Measurements from ENCODE around the gene MINK1.

MINK1 gene

DNA sequence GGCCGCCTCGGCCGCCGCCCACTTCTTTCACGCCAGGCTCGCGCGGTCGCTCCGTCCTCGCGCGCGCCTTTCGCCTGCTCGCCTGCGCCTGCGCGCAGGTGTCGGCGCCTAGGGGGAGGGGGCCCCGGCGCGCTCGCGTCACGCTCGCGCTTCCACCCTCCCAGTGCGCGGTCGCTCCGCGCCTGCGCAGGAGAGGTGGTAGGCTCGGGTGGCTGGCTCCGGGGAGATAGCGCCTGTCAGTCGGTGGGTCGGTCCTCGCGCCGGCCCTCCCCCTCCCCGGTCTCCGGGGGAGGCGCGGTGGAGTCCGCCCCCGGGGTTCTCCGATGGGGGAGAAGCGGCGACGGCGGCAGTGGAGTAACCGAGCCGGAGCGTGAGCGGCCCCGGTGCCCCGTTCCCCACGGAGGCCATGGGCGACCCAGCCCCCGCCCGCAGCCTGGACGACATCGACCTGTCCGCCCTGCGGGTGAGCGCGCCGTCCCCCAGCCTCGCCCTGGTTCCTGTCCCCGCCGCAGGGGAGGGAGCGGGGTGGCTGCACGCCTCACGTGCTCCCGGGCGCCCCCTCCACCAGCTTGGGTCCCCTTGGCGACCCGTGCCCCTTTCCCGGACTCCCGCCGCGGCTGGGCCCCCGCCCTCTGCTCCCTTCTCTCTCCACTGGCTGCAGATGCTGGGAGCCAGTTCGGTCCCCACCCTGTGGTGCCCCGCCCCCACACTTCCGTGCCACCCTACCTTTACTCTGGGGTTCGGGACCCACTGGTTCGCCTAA lies at the start of gene MINK1:
TSS of gene MINK1 (plus strand) at position 163 of the 763 bp plus-strand sequence. CDS start at position 407, 244 bp downstream.
- DNase-seq: peak; percentile 53

DNA sequence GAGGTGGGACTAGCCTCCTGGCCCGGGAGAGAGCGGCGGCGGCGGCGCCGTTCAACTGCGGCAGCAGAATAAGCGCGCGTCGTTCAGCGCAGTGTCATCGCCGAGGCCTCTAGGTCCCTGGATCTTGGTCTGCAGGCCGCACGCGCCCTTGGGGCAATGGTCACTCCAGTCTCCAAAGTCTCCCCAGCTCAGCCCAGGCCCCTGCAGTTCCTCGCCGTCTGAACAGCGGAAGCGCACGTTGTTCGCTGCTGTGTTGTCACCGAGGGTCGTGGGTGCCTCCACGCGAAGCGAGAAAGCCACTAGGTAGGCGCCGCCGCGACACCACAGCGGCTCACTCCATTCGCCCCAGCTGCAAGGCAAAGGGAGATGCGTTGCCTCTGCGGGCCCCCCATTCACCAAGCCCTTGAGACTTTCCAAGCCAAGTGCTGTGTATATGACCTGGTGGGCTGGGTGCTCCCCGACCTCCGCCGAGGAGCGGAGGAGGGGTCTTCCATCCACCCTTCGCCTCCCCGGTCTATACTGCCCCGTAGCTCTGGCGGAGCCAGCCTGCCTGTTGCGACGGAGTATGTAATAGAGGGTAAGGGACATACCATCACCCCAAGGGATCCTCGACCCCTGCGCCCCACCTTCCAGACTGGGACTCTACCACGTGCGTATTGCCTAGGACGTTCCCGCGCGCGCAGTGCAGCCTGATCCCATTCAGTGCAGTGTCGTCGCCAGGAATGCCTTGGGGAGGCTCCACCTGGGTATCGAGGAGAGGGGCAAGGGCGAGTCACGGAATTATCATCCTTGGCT lies 47.6 kb upstream of the MINK1 start:
- DNase-seq: no peak

DNA sequence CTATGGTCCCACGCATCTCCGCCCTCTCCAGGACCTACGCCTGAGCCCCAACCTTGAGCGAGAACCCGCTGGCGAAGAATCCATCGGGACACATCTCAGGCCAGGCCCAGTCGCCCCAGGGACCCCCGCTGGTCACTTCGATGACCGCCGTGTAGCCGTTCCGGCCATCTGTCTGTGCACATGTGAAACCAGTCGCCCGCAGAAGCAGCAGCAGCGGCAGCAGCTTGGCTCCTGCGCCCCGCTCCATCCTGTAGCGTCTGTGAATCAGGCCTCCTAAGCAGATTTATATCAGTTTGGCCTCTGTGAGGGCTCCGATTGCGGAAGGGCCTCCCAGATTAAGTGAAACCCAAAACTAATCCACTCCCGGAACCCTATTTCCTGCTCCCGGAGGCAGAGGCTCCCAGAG lies 47.0 kb upstream of the MINK1 start, which contains the start of gene VMO1:
TSS of gene VMO1 (minus strand) at position 259 of the 406 bp plus-strand sequence. CDS start at position 247, 12 bp downstream.
- DNase-seq: no peak

DNA sequence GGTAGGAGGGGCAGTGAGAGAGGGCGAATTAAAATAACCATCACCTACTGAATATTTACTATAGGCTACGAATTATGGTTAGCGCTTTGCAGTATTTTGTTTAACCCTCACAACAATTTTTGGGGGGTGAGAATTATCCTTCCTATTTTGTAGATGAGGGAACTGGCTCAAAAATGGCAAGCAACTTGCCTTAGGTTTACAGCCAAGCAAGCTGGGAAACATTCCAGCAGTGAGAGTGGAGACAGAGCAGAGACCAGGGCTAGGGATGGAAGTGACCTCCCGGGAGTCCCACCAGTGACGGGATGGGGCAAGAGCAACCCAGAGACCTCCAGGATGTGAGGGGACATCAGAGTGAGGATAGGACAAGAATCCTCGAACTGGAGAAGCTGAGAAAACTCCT lies 46.6 kb upstream of the MINK1 start:
- DNase-seq: no peak

DNA sequence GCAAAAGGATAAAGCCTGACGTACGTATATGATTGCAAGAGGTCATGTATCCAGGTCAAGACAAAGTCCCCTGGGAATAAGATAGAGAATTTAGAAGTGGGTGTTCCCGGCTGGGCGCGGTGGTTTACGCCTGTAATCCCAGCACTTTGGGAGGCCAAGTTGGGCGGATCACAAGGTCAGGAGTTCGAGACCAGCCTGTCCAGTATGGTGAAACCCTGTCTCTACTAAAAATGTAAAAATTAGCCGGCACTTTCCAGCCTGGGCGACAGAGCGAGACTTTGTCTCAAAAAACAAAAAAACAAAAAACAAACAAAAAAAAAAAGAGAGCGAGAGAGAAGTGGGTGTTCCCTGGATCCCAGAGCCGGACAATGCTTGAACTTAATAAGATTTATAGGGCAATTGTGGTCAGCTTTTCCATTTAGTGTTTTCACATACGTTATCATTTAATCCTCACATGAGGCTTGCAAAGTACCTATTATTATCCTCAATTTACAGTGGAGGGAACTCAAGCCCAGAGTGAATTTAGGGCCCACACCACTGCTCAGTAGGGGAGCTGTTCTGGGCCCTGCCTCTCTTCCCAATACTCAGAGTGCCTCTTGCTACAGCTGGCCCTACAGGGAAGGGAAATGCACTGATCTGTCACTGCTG lies 44.9 kb upstream of the MINK1 start:
- DNase-seq: no peak

DNA sequence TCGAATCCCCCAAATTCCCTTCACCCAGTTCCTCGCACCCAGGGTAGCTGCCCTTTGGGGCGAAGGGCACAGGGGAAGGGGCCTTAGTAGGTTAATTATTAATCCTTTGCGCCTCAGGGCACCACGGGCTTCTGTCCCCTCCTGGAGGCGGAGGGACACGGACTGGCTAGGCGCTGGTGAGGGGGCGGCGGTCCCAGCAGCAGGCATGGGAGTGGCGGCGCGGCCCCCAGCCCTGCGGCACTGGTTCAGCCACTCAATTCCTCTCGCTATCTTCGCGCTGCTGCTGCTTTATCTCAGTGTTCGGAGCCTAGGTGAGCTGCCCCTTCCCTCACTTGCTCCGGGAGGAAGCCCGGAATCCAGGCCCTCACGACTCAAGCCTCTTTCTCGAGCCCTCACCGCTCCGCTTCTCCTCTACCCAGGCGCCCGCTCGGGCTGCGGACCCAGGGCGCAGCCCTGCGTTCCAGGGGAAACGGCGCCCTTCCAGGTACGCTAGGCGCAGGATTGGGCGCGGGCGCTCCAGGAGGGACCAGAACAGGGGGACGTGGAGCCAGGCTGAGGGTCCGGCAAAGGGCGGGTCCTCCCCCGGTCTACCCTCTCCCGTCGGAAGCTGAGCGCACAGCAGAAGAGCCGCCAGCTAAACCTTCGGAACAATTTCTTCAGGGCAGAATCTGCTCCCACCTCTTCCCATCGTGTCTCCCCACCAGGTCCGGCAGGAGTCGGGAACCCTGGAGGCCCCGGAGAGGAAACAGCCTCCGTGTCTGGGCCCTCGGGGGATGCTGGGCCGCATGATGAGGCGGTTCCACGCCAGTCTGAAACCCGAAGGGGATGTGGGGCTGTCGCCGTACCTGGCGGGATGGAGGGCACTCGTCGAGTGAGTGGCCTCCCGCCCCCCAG lies 44.1 kb upstream of the MINK1 start, which contains the start of gene GLTPD2:
TSS of gene GLTPD2 (plus strand) at position 158 of the 894 bp plus-strand sequence. CDS start at position 206, 48 bp downstream.
- DNase-seq: no peak

DNA sequence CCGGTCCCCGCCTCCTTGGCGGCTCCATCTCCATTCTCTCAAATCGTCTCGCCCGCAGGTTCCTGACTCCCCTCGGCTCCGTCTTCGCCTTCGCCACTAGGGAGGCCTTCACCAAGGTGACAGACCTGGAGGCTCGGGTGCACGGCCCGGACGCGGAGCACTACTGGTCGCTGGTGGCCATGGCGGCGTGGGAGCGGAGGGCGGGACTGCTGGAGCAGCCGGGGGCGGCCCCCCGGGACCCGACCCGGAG lies 43.5 kb upstream of the MINK1 start:
- DNase-seq: no peak

DNA sequence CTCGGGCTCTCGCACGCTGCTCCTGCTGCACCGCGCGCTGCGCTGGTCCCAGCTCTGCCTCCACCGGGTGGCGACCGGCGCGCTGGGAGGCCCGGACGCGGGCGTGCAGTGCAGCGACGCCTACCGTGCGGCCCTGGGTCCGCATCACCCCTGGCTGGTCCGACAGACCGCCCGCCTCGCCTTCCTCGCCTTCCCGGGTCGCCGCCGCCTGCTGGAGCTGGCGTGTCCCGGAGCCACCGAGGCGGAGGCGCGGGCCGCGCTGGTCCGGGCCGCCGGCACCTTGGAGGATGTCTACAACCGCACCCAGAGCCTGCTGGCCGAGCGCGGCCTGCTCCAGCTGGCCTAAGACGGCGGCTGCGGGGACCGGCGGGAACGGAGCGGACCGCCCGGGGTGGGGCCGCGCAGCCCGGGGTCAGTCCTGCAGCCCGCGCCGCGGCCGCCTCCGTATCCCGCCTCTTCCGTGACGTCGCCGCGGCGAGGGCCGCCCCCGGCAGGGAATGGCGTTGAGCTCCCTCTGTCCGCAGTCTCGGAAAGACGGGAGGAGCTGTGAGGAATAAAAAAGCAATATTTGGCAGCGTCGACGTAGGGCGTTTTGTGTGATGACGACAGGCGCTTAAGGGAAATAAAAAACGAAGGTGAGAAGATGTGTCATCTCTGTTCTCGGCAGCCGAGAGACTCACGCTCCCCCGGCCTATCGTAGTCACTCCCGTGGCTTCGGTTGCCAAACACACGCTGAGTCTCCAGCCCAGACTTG lies 43.0 kb upstream of the MINK1 start:
- DNase-seq: no peak

DNA sequence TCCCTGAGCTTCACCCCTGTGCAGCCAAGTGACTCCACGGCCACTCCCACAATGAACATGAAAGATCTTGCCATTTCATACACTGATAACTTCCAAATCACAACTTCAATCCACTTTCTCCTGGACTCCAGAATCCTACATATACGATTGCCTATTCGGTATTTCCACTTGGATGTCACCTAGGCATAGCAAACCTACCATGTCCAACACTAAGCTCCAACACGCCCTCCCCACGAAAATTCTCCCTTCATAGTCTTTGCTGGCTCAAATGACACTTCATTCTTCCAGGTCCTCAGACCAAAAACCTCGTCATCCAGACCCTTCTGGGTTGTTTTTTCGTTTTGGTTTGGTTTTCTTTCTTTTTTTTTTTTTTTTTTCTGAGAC lies 42.4 kb upstream of the MINK1 start:
- no peak for DNase-seq

DNA sequence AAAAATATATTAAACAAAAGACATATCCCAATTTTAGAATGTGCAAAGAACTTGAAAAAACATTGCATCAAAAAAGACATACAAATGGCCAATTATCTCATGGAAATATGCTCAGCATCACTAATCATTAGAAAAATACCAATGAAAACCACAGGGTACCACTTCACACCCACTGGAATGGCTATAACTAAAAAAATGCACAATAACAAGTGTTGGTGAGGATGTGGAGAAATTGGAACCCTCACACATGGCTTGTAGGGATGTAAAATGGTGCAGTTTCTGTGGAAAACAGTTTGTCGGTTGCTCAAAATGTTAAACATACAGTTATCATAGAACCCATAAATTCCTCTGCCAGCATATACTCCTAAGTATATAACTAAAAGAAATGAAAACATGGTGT lies 38.0 kb upstream of the MINK1 start:
- no peak for DNase-seq

DNA sequence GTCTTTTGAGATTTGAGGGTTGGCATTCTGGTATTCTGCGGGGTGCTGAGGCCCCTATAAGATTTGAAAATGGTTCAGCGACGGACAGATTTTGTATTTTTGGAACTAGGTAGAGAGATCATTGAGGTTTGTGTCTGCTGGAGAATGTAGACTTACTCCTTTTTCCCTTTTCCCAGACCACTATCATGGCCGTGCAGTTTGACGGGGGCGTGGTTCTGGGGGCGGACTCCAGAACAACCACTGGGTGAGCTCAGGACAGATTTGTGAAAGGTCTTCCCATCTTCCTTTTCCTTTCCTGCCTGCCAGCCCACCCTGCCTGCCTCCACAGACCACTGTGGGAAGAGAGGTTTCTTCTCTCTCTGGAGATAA lies 36.6 kb upstream of the MINK1 start:
- no peak for DNase-seq

DNA sequence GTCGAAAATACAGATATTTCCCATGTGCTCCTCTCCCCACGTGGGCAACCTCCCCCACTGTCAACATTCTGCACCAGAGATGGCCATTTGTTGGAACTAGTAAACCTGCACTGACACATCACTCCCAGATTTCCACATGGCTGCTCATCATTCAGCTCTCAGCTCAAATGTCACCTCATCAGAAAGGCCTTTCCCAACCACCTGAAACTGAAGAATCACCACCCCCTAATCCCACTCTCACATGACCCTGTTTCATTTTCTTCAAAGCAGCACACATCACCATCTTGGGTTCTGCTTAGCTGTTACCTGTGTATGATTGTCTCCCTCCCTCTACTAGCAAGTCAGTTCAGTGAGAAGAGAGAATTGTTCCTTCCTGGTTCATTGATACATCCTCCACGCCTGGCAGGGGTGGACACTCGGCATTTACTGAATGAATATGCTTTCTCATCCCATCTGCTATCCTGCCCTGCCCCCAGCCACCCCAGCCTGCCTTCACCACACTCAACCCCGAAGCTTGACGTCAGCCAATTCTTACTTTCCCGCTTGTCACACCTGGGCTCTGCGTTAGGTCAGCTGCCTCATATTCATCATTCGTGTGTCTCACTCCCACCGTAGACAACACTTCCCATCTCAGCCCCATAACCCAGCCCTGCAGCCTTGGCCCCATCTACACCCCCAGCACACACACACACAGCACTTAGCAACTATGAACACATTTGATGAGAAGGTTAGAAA lies 32.5 kb upstream of the MINK1 start:
- no peak for DNase-seq

DNA sequence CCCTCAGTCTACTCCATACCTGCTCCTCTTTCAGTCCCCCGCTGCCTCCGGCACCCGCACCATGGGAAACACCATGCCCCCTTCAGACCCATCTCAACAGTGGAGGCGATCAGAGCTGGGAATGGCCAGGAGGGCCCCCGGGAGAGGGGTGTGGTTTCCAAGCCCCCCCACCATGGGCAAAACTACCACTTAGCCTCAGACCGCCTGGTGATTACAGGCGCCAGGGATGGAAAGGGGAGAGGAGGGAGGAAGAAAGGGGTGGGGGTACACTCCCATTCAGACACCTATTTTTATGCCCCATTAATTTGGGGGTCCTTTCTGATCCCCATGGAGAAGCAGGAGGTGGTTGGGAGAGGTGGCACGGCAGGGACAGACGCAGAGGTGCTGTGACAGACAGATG lies 30.9 kb upstream of the MINK1 start, which contains the start of gene C17orf114:
TSS of gene C17orf114 (minus strand) at position 101 of the 400 bp plus-strand sequence.
- no peak for DNase-seq

DNA sequence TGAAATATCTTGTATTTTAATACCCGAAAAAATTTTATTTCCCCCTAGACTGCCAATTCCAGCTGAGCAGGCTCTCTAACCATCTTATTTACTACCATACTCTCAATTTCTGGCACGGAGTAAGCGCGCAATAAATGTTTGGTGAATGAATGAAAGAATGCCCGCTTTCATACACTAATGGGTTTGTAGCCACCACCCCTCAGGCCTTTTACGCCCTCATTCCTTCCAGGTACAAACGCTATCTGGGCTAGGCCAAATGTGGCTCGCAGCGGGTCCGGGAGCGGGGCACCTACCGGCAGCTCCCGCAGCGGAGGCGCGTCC lies 26.7 kb upstream of the MINK1 start:
- no peak for DNase-seq

DNA sequence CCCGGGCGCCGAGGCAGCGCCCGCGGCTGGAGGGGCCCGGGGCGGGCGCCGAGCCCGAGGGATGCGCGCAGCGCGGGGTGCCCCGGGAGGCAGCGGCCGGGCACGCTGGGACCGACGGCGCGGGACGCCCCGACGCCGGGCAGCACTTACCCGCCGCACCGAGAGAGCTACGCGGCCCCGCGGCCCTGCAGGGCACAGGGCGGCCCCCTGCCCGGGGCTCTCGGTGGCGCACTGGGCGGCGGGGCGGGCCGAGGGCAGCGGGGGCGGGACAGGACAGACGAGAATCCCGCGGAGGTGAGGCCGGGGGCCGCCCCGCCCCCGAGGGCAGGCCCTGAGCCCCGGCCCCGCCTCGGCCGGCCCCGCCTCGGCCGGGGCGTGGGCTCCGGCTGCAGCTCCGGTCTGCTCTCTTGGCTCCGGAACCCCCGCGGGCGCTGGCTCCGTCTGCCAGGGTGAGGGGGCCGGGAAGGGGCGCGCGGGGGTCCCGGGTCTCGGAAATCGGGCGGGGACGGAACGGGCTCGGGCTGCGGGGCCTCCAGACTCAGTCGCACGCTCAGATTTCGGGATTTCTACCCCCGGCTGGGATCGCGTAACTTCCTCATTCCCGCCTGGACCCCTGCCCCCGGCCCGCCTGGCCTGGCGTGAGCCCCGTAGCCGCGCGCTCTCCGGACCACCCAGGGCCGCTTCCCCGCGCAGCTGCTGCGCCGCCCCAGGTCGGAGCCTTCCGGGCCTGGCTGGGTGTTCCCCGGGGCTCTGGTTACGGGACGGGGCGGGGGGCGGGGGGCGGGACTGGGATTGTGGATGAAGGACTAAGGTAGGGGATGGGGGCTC lies 26.1 kb upstream of the MINK1 start, which contains the start of gene PLD2:
TSS of gene PLD2 (plus strand) at position 376 of the 828 bp plus-strand sequence. CDS start 621 bp downstream, outside the sequence.
- peak; percentile 45 for DNase-seq

DNA sequence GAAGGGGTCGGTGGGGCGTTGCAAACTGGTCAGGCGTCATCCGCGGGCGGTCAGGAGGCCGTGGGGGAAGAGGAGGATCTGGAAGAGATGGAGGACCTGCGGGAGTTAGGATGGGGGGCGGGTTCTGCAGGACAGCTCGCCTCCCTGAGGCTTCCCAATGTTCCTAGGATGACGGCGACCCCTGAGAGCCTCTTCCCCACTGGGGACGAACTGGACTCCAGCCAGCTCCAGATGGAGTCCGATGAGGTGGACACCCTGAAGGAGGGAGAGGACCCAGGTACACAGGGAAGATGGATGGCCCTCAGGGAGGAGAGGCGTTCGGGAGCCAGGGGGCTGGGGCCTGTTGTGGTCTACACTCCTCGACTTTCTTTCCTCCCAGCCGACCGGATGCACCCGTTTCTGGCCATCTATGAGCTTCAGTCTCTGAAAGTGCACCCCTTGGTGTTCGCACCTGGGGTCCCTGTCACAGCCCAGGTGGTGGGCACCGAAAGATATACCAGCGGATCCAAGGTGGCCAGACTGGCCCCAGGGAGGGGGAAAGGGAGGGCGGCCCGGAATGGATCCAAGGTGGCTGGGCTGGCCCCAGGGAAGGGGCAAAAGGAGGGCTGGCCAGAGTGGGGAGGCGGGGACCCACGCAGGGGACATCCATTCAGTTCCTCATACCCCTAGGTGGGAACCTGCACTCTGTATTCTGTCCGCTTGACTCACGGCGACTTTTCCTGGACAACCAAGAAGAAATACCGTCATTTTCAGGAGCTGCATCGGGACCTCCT lies 25.3 kb upstream of the MINK1 start:
- DNase-seq: no peak

DNA sequence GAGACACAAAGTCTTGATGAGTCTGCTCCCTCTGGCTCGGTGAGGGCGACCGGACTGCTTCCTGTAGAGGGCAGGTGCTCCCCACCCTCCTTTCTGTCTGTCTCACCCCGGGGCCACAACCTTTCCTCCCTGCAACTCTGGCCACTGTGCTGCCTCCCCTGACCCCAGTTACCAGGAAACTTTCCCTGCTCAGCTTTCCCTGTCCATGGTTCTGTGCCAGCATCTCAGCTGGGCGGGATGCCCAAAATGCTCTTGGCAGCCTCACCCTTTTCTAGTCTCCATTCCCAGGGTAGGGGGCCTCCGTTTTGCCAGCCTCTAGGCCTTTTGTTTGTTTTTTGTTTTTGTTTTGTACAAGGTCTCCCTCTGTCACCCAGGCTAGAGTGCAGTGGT lies 24.8 kb upstream of the MINK1 start:
- no peak for DNase-seq

DNA sequence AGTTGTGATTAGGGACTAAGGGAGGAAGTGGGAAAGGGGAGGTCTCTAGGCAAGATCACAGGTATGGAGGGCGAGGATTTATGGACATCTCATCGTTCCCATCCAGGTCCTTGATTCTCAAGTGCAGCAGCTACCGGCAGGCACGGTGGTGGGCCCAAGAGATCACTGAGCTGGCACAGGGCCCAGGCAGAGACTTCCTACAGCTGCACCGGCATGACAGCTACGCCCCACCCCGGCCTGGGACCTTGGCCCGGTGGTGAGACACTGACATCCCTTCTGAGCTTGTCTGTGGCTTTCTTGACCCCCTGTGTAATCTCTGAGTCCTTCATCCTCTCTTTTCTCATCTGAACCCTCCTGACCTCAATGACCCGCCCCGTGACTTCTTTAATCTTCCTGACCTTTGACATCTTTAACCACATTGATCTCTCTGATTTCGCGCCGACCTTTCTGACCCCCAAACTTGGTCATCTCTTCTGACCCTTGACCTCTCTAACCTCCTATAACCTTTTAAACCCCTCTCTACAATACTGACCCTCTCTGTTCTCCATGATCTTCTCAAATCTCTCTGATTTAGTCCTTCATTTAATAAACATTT lies 22.3 kb upstream of the MINK1 start:
- DNase-seq: no peak

DNA sequence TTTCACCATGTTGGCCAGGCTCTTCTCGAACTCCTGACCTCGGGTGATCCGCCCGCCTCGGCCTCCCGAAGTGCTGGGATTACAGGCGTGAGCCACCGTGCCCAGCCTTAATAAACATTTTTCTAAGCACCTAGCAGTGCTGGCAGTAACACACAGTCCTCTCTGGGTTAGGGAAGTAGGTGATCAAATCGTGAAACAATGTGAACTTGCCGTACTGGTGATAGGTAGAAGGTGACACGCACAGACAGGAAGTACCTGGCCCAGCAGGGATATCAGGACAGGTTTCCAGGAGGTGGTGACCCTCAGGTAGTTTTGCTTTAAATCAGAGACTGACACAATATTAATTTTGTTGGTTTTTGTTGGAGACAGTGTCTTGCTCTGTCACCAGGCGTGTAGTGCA lies 21.7 kb upstream of the MINK1 start:
- no peak for DNase-seq

Data from NCI-H2107 (cell line).